K562 treated with DMSO at 1 percent for 4 hours (cell line): ENCODE data around the gene PTX3. TPM values are rescaled to one million over a fixed set of nuclear protein-coding genes. Genes with fewer than 3 reads are reported as not detected.

ENCODE experiments used
- total RNA-seq: library from RNA; unstranded; fragments of 300-600 nt; gene quantifications from 2 replicates; pipeline ENCODE4 v1.2.3, GENCODE V29; 2022; ENCODE audit not compliant: insufficient read depth

The PTX3 gene
- total RNA-seq = 0.65 TPM in 1 of 2 replicates, not detected in the other

GRCh38 chr3:157436583-157437291, at the start of gene PTX3:
Gene PTX3, plus strand, starts transcription at chr3:157436850. Its CDS starts 84 bp downstream, at chr3:157436934.

Other genes with a start within 250 kb of the PTX3 start
- gene VEPH1, start 66.6 kb downstream of the PTX3 start, total RNA-seq = 5.0 and 6.9 TPM in 2 replicates